Right atrium auricular region (tissue), 2 donors: ENCODE results near the gene WFDC10B. TPM values are rescaled to one million over a fixed set of nuclear protein-coding genes. Genes with fewer than 3 reads are reported as not detected.

ENCODE experiments used
- DNase-seq: peaks from one replicate; pipeline ENCODE4 v3.0.0-alpha.2; 2019; ENCODE audit warnings: low spot score
- H3K27ac ChIP-seq, 2 donors: fragments of 200-600 bp; sonication (generic); 1 replicate in 1 of 2; 2 replicates in 1 of 2; pipeline ENCODE4 v1.5.1; 2016 to 2019
- H3K27me3 ChIP-seq, 2 donors: fragments of 200-600 bp; sonication (generic); one replicate each; pipeline versions ENCODE4 v1.5.1 to v1.6.0; 2017 to 2019
- H3K36me3 ChIP-seq: fragments of 200-600 bp; sonication (generic); one replicate; pipeline ENCODE4 v1.5.1; 2016
- H3K4me1 ChIP-seq, 2 donors: fragments of 200-600 bp; sonication (generic); one replicate each; pipeline versions ENCODE4 v1.5.1 to v1.6.0; 2017 to 2019
- H3K4me3 ChIP-seq, 2 donors: fragments of 200-600 bp; sonication (generic); 1 replicate in 1 of 2; 2 replicates in 1 of 2; pipeline ENCODE4 v1.5.1; 2017 to 2019; ENCODE audit warnings: mild to moderate bottlenecking in 1 of 2, moderate library complexity in 1 of 2
- H3K9me3 ChIP-seq, 2 donors: fragments of 200-600 bp; sonication (generic); one replicate each; pipeline ENCODE4 v1.5.1; 2019
- total RNA-seq, 2 donors: library from RNA; depleted of rRNA; stranded (reverse); fragments of >200 nt; gene quantifications; one replicate each; pipeline ENCODE4 v1.1.0, GENCODE V29; 2016
- TF ChIP-seq, protein P1 (sequence below), 2 donors: fragments of 200-600 bp; sonication (generic); IDR thresholded peaks; one replicate each; pipeline ENCODE4 v1.5.1; 2019; ENCODE audit warnings: antibody characterized with exemption in 2 of 2

The WFDC10B gene
- total RNA-seq: not detected

GRCh38 chr20:45704969-45705637 lies at the start of gene WFDC10B:
TSS of gene WFDC10B (minus strand) at chr20:45705019. CDS start at chr20:45685992, 19,027 bp downstream.
- no peaks in the 10 kb centered on the region for H3K9me3 ChIP-seq
- no peak within 1 kb of the TSS for H3K27ac ChIP-seq
- TF ChIP-seq, protein P1, sequence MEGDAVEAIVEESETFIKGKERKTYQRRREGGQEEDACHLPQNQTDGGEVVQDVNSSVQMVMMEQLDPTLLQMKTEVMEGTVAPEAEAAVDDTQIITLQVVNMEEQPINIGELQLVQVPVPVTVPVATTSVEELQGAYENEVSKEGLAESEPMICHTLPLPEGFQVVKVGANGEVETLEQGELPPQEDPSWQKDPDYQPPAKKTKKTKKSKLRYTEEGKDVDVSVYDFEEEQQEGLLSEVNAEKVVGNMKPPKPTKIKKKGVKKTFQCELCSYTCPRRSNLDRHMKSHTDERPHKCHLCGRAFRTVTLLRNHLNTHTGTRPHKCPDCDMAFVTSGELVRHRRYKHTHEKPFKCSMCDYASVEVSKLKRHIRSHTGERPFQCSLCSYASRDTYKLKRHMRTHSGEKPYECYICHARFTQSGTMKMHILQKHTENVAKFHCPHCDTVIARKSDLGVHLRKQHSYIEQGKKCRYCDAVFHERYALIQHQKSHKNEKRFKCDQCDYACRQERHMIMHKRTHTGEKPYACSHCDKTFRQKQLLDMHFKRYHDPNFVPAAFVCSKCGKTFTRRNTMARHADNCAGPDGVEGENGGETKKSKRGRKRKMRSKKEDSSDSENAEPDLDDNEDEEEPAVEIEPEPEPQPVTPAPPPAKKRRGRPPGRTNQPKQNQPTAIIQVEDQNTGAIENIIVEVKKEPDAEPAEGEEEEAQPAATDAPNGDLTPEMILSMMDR (IDR thresholded peaks at IDR 0.05): no peak
- no peaks in the 10 kb centered on the region for H3K4me1 ChIP-seq
- no peaks in the 10 kb centered on the region for H3K36me3 ChIP-seq
- no peak within 1 kb of the TSS for H3K4me3 ChIP-seq
- no peaks in the 10 kb centered on the region for H3K27me3 ChIP-seq
- DNase-seq: no peak

GRCh38 chr20:45752746-45753145 lies 47.9 kb upstream of the WFDC10B start:
- no peaks in the 10 kb centered on the region for H3K4me1 ChIP-seq
- TF ChIP-seq, protein P1 (IDR thresholded peaks at IDR 0.05): no peak
- no peak for DNase-seq
- peaks cover 0 to 4% of the 10 kb centered on the region in 2 donors for H3K9me3 ChIP-seq
- no peaks in the 10 kb centered on the region for H3K36me3 ChIP-seq
- no peak overlapping the region for H3K4me3 ChIP-seq
- no peaks in the 10 kb centered on the region for H3K27me3 ChIP-seq
- H3K27ac ChIP-seq: no peak overlapping the region

- DNase-seq: no peak
- TF ChIP-seq, protein P1 (IDR thresholded peaks at IDR 0.05): no peak
- no peaks in the 10 kb centered on the region for H3K36me3 ChIP-seq
These were observed 46.9 kb upstream of the WFDC10B start for GRCh38 chr20:45751721-45752120.

DNA sequence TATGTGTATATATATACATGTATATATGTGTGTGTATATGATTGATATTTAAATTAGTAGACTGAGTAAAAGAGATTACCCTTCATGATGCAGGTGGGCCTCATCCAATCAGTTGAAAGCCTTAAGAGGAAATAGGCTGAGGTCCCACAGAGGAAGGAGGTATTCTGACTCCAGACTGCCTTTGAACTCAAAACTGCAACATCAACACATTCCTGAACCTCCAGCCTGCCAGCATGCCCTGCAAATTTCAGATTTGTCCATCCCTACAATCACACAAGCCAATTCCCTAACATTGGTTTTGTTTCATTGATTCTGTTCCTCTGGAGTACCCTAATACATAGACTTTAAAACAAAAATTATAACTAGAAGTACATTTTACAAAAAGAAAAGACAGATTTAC lies 40.2 kb upstream of the WFDC10B start:
- no peaks in the 10 kb centered on the region for H3K4me1 ChIP-seq
- H3K27me3 ChIP-seq: no peaks in the 10 kb centered on the region
- TF ChIP-seq, protein P1 (IDR thresholded peaks at IDR 0.05): no peak
- H3K27ac ChIP-seq: no peak overlapping the region
- no peaks in the 10 kb centered on the region for H3K36me3 ChIP-seq
- DNase-seq: no peak
- no peaks in the 10 kb centered on the region for H3K9me3 ChIP-seq
- no peak overlapping the region for H3K4me3 ChIP-seq

More at GRCh38 chr20:45751721-45752120, 46.9 kb upstream of the WFDC10B start:
- Histone ChIP-seq H3K9me3 (peaks cover 0 to 4% of the 10 kb centered on the region in 2 donors), H3K4me3 (no peak overlapping the region), H3K4me1 (no peaks in the 10 kb centered on the region), H3K27ac (no peak overlapping the region), H3K27me3 (no peaks in the 10 kb centered on the region)

GRCh38 chr20:45742596-45742995 lies 37.8 kb upstream of the WFDC10B start:
- H3K9me3 ChIP-seq: no peaks in the 10 kb centered on the region
- H3K4me3 ChIP-seq: no peak overlapping the region
- no peaks in the 10 kb centered on the region for H3K27me3 ChIP-seq
- no peaks in the 10 kb centered on the region for H3K36me3 ChIP-seq
- H3K27ac ChIP-seq: no peak overlapping the region
- DNase-seq: no peak
- TF ChIP-seq, protein P1 (IDR thresholded peaks at IDR 0.05): no peak
- H3K4me1 ChIP-seq: no peaks in the 10 kb centered on the region

DNA sequence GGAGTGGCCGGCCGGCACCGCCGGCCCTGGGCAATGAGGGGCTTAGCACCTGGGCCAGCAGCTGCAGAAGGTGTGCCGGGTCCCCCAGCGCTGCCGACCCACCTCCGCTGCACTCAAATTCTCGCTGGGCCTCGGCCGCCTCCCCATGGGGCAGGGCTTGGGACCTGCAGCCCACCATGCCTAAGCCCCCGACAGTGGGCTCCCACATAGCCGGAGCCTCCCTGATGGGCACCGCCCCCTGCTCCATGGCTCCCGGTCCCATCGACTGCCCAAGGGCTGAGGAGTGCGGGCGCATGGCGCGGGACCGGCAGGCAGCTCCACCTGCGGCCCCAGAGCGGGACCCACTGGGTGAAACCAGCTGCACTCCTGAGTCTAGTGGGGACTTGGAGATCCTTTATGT lies 31.2 kb upstream of the WFDC10B start:
- Histone ChIP-seq H3K27ac (no peak overlapping the region), H3K9me3 (peaks cover 0 to 26% of the 10 kb centered on the region in 2 donors), H3K27me3 (no peaks in the 10 kb centered on the region), H3K36me3 (no peaks in the 10 kb centered on the region), H3K4me3 (no peak overlapping the region), H3K4me1 (no peaks in the 10 kb centered on the region)
- no peak for DNase-seq
- TF ChIP-seq, protein P1 (IDR thresholded peaks at IDR 0.05): no peak
